MCF 10A (cell line): Measurements from ENCODE around the gene PAQR6. TPM values are rescaled to one million over a fixed set of nuclear protein-coding genes. Genes with fewer than 3 reads are reported as not detected.
A peak's percentile ranks its signal among the peaks of the same experiment; 100 is the strongest.

Source experiments
- BruUV-seq: library from RNA; stranded (reverse); fragments of 400-500 nt; replicated peaks from 2 replicates; lab custom pipeline; 2021; lab: Mats Ljungman, UMichigan
- CTCF ChIA-PET: fragments of 300-600 bp; sonication (Branson Sonifier 250); formaldehyde crosslinking; extraction: SDS; loops from one replicate; lab custom pipeline; 2021; ENCODE audit warnings: antibody characterized with exemption, inconsistent platforms; lab: Yijun Ruan, JAX
- POLR2A ChIA-PET: fragments of 300-600, 350-650 bp; sonication (Branson Sonifier 250); formaldehyde crosslinking; extraction: SDS; loops from one replicate; lab custom pipeline; 2020; ENCODE audit warnings: antibody characterized with exemption, inconsistent platforms; lab: Yijun Ruan, JAX
- DNase-seq: peaks from one replicate; pipeline ENCODE4 v3.0.0-alpha.2; 2018; ENCODE audit not compliant: unreplicated experiment
- H3K27ac Mint-ChIP-seq: one replicate; pipeline ENCODE4 v1.8.0; 2022; ENCODE audit warnings: mild to moderate bottlenecking, low read depth, mixed read lengths; ENCODE audit not compliant: unreplicated experiment
- H3K27me3 Mint-ChIP-seq: one replicate; pipeline ENCODE4 v1.8.0; 2022; ENCODE audit warnings: mixed read lengths; ENCODE audit not compliant: insufficient read depth, unreplicated experiment
- H3K36me3 Mint-ChIP-seq: one replicate; pipeline ENCODE4 v1.8.0; 2022; ENCODE audit warnings: mild to moderate bottlenecking, moderate library complexity, mixed read lengths; ENCODE audit not compliant: insufficient read depth, unreplicated experiment
- H3K4me1 Mint-ChIP-seq: one replicate; pipeline ENCODE4 v1.8.0; 2022; ENCODE audit warnings: mixed read lengths; ENCODE audit not compliant: insufficient read depth, unreplicated experiment
- H3K4me3 Mint-ChIP-seq: one replicate; pipeline ENCODE4 v1.8.0; 2022; ENCODE audit warnings: mild to moderate bottlenecking, moderate library complexity, mixed read lengths; ENCODE audit not compliant: unreplicated experiment
- H3K9me3 Mint-ChIP-seq: one replicate; pipeline ENCODE4 v1.8.0; 2022; ENCODE audit warnings: mixed read lengths; ENCODE audit not compliant: unreplicated experiment
- CTCF ChIP-seq: fragments of 200-600 bp; IDR thresholded peaks from one replicate; pipeline ENCODE4 v1.8.0; 2022; ENCODE audit warnings: antibody characterized with exemption, mild to moderate bottlenecking; ENCODE audit not compliant: unreplicated experiment
- intact Hi-C: fragments of 100-400 bp; cut with micrococcal nuclease; formaldehyde crosslinking; loops from 2 replicates; pipeline ENCODE4 v1.14.1; 2022
- total RNA-seq: library from RNA; stranded (reverse); gene quantifications from 2 replicates; pipeline ENCODE4 v1.2.3, GENCODE V29; 2022

The PAQR6 gene
- total RNA-seq, 1 experiment from 2014 or later, result 21.5 TPM

GRCh38 chr1:156194300-156194652 is 53.6 kb downstream of the PAQR6 start:
- TSS peak; percentile 78 for BruUV-seq
- intact Hi-C loops, result no loop called here
- peaks cover 8% of the 10 kb centered on the region for H3K36me3 Mint-ChIP-seq
- no peak for TF ChIP-seq CTCF
- H3K4me1 Mint-ChIP-seq, result peaks cover 16% of the 10 kb centered on the region
- no peak for DNase-seq
- ChIA-PET POLR2A (interaction anchor here (0.5 to 8.8 kb wide), 17 partner anchors 11 to 479 kb away, joined by 3 to 131 read pairs (median 5); partner anchors contain the start of genes PMF1, SMG5 and TMEM79), CTCF (interaction anchor here (0.8 to 1.7 kb wide), 11 partner anchors 11 to 99 kb away, joined by 3 to 11 read pairs (median 3); partner anchors contain the start of genes PMF1, SMG5 and TMEM79)
- H3K4me3 Mint-ChIP-seq, result peak overlapping the region; percentile 96
- no peaks in the 10 kb centered on the region for H3K27me3 Mint-ChIP-seq
- peak overlapping the region; percentile 90 for H3K27ac Mint-ChIP-seq
- no peaks in the 10 kb centered on the region for H3K9me3 Mint-ChIP-seq

GRCh38 chr1:156193488-156194299 is 54.2 kb downstream of the PAQR6 start, which contains the start of gene SLC25A44:
SLC25A44 (plus strand) TSS chr1:156194104; CDS start chr1:156199848, 5,744 bp downstream.
- peak; percentile 49 for TF ChIP-seq CTCF
- POLR2A ChIA-PET, result interaction anchor here (0.6 to 8.8 kb wide), 34 partner anchors 10 to 468 kb away, joined by 3 to 131 read pairs (median 4); partner anchors contain the start of genes GLMP, LAMTOR2, PMF1 and SMG5
- TSS peak; percentile 88 for BruUV-seq
- peak; percentile 100 for DNase-seq
- Mint-ChIP-seq H3K4me1 (peaks cover 16% of the 10 kb centered on the region), H3K27ac (peak within 1 kb of the TSS; percentile 90), H3K9me3 (no peaks in the 10 kb centered on the region), H3K36me3 (peaks cover 7% of the 10 kb centered on the region), H3K27me3 (no peaks in the 10 kb centered on the region), H3K4me3 (peak within 1 kb of the TSS; percentile 96)
- CTCF ChIA-PET, result interaction anchor here (0.6 to 1.7 kb wide), 15 partner anchors 13 to 389 kb away, joined by 3 to 11 read pairs (median 4); partner anchors contain the start of genes BGLAP, SMG5 and TMEM79
- intact Hi-C loops, result no loop called here

Other genes with a start within 250 kb of the PAQR6 start
- 477 and 589 TPM in 2 replicates for gene SSR2, start 227.1 kb downstream of the PAQR6 start, total RNA-seq
- 49.0 and 51.4 TPM in 2 replicates for gene UBQLN4, start 194.3 kb downstream of the PAQR6 start, total RNA-seq
- 88.1 and 104 TPM in 2 replicates for gene LAMTOR2, start 193.3 kb downstream of the PAQR6 start, total RNA-seq
- gene RAB25, start 186.9 kb downstream of the PAQR6 start, total RNA-seq, result 1.6 and 5.5 TPM in 2 replicates
- 0.88 and 0.91 TPM in 2 replicates for gene MEX3A, start 165.6 kb downstream of the PAQR6 start, total RNA-seq
- 620 and 716 TPM in 2 replicates for gene LMNA, start 133.3 kb downstream of the PAQR6 start, total RNA-seq
- gene SEMA4A, start 94.5 kb downstream of the PAQR6 start, total RNA-seq, result 1.5 and 4.7 TPM in 2 replicates
- gene SLC25A44, start 54.0 kb downstream of the PAQR6 start, total RNA-seq, result 28.7 and 32.3 TPM in 2 replicates
- 51.0 and 77.7 TPM in 2 replicates for gene PMF1, start 35.0 kb downstream of the PAQR6 start, total RNA-seq
- gene BGLAP, start 5.9 kb downstream of the PAQR6 start, total RNA-seq, result 1.9 and 2.6 TPM in 2 replicates
- 118 and 140 TPM in 2 replicates for gene SMG5, start 34.8 kb upstream of the PAQR6 start, total RNA-seq
- gene TMEM79, start 36.3 kb upstream of the PAQR6 start, total RNA-seq, result 8.1 and 12.5 TPM in 2 replicates
- 12.9 and 17.5 TPM in 2 replicates for gene GLMP, start 47.6 kb upstream of the PAQR6 start, total RNA-seq
- 0.49 TPM in 1 of 2 replicates, not detected in the other for gene VHLL, start 51.3 kb upstream of the PAQR6 start, total RNA-seq
- gene CCT3, start 90.2 kb upstream of the PAQR6 start, total RNA-seq, result 495 and 574 TPM in 2 replicates
- gene TSACC, start 90.5 kb upstream of the PAQR6 start, total RNA-seq, result 1.8 and 3.6 TPM in 2 replicates
- not detected in 2 replicates for gene RHBG, start 121.2 kb upstream of the PAQR6 start, total RNA-seq